AG04450 (cell line): ENCODE data around the gene AIFM3. TPM values are rescaled to one million over a fixed set of nuclear protein-coding genes. Genes with fewer than 3 reads are reported as not detected.
"Not testable (repeated sequence)": the region's sequence is repeated elsewhere in the genome, so short reads cannot be mapped to it uniquely, and the experiment has no call there.

Experiments
- CTCF ChIA-PET: fragments of 300-600, 350-600 bp; formaldehyde crosslinking; extraction: SDS; loops from one replicate; lab custom pipeline; 2022; ENCODE audit warnings: antibody characterized with exemption, inconsistent platforms; lab: Charles Lee
- POLR2A ChIA-PET: fragments of 350-600 bp; formaldehyde crosslinking; extraction: SDS; loops from one replicate; lab custom pipeline; 2021; ENCODE audit warnings: antibody characterized with exemption, inconsistent platforms; lab: Yijun Ruan, JAX
- DNase-seq: peaks from one replicate; pipeline ENCODE4 v3.0.0-alpha.2; 2011; ENCODE audit warnings: low read depth, low spot score
- H3K27ac ChIP-seq: one replicate; pipeline ENCODE4 v1.5.1; 2012; ENCODE audit warnings: low read depth, low read length, control low read depth
- H3K27me3 ChIP-seq: one replicate; pipeline ENCODE4 v1.6.0; 2012; ENCODE audit warnings: low read length; ENCODE audit not compliant: control insufficient read depth, insufficient read depth
- H3K4me3 ChIP-seq: 2 replicates; pipeline ENCODE4 v1.5.1; 2011; ENCODE audit warnings: mild to moderate bottlenecking, low read depth, low read length, control low read depth
- H3K9me3 ChIP-seq: 2 replicates; pipeline ENCODE4 v1.5.1; 2012; ENCODE audit warnings: low read length; ENCODE audit not compliant: control insufficient read depth, insufficient read depth
- polyA plus RNA-seq: library from polyadenylated mRNA; depleted of rRNA; stranded (reverse); fragments of >200 nt; gene quantifications from 2 replicates; pipeline ENCODE4 v1.2.3, GENCODE V29; 2011
- TF ChIP-seq, protein P1 (sequence below): IDR thresholded peaks from 2 replicates; pipeline ENCODE4 v1.5.1; 2011; ENCODE audit warnings: low read depth, low read length, control low read depth, inconsistent platforms

The AIFM3 gene
- polyA plus RNA-seq, 1 experiment: 0.15 TPM

DNA sequence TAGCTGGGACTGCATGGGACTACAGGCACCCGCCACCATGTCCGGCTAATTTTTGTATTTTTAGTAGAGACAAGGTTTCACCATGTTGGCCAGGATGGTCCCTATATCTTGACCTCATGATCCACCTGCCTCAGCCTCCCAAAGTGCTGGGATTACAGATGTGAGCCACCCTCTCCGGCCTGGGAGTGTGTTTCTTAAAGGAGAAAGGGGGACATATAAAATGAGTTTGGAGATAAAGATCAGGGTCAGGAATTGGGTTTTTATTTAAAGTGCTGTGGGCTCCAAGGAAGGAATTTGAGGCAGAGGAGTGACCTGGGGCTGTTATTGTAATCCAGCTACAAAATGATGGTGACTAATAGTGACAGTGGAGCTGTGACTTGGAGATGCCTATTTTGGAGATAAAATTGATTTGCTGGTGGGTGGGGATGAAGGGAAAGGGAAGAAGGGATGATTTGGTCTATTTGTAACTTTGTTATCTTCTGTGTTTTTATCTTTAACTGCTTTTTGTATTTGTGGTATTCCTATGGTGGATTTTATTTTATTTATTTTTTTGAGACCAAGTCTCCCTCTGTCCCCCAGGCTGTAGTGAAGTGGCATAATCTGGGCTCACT is 44.8 kb upstream of the AIFM3 start:
- no peaks in the 10 kb centered on the region; the same call in 1 of the 2 replicates for H3K9me3 ChIP-seq
- no peak overlapping the region for H3K4me3 ChIP-seq
- ChIA-PET POLR2A (no interaction called here), CTCF (interaction anchor here (0.8 to 1.2 kb wide), 2 partner anchors 36 to 39 kb away, joined by 3 to 5 read pairs; no protein-coding TSS in a partner anchor)
- no peaks in the 10 kb centered on the region for H3K27me3 ChIP-seq
- DNase-seq: no peak
- no peak overlapping the region for H3K27ac ChIP-seq
- TF ChIP-seq, protein P1, sequence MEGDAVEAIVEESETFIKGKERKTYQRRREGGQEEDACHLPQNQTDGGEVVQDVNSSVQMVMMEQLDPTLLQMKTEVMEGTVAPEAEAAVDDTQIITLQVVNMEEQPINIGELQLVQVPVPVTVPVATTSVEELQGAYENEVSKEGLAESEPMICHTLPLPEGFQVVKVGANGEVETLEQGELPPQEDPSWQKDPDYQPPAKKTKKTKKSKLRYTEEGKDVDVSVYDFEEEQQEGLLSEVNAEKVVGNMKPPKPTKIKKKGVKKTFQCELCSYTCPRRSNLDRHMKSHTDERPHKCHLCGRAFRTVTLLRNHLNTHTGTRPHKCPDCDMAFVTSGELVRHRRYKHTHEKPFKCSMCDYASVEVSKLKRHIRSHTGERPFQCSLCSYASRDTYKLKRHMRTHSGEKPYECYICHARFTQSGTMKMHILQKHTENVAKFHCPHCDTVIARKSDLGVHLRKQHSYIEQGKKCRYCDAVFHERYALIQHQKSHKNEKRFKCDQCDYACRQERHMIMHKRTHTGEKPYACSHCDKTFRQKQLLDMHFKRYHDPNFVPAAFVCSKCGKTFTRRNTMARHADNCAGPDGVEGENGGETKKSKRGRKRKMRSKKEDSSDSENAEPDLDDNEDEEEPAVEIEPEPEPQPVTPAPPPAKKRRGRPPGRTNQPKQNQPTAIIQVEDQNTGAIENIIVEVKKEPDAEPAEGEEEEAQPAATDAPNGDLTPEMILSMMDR: no peak

DNA sequence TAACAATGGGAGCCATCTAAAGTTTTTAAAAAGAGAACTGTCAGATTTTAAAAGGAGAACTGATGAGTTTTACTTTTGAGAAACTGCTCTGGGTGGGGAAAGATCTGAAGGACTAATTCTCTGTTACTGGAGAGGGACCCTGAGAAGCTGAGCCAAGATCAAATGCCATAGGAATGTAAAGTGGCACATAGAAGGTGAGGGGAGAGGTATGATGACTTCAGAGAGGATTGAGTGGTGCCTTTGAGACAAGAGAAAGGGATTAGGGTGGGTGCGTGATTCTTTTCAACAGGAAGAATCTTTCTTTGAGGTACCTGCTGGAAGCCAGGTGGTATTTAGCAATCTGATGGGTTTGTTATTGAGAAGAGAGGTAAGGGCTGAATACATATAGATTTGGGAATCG is 40.8 kb upstream of the AIFM3 start:
- no peaks in the 10 kb centered on the region for H3K9me3 ChIP-seq
- CTCF ChIA-PET: interaction anchor here (0.7 to 1.8 kb wide), 4 partner anchors 9 to 41 kb away, joined by 3 to 11 read pairs (median 4); no protein-coding TSS in a partner anchor
- no peak for DNase-seq
- POLR2A ChIA-PET: interaction anchor here (0.9 kb wide), 1 partner anchor 9 kb away, joined by 3 read pairs; the partner anchor contains the start of gene CRKL
- no peaks in the 10 kb centered on the region for H3K27me3 ChIP-seq
- TF ChIP-seq, protein P1: no peak
- no peak overlapping the region for H3K4me3 ChIP-seq
- no peak overlapping the region for H3K27ac ChIP-seq

DNA sequence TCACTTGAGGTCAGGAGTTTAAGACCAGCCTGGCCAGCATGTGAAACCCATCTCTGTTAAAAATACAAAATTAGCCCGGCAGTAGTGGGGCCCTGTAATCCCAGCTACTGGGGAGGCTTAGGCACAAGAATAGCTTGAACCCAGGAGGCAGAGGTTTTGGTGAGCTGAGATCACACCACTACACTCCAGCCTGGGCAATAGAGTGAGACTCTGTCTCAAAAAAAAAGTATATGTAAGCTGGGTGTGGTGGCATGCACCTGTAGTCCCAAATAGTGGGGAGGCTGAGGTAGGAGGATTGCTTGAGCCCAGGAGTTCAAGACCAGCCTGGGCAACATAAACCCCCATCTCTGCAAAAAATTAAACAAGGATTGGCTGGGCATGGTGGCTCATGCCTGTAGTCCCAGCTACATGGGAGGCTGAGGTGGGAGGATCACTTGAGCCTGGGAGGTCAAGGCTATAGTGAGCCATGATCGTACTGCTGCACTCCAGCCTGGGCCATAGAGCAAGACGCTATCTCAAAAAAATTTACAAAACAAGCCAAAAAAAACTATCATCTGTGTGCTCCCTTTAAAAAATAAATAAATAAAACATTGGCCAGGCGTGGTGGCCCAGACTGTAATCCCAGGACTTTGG is 39.0 kb upstream of the AIFM3 start:
- CTCF ChIA-PET: interaction anchor here (1.0 to 1.3 kb wide), 2 partner anchors 11 to 42 kb away, joined by 3 to 5 read pairs; partner anchors contain the start of gene CRKL
- Histone ChIP-seq H3K4me3 (no peak overlapping the region), H3K27me3 (no peaks in the 10 kb centered on the region), H3K27ac (no peak overlapping the region), H3K9me3 (no peaks in the 10 kb centered on the region)
- POLR2A ChIA-PET: interaction anchor here (0.6 kb wide), 1 partner anchor 17 kb away, joined by 4 read pairs; no protein-coding TSS in a partner anchor
- no peak for DNase-seq
- TF ChIP-seq, protein P1: no peak

DNA sequence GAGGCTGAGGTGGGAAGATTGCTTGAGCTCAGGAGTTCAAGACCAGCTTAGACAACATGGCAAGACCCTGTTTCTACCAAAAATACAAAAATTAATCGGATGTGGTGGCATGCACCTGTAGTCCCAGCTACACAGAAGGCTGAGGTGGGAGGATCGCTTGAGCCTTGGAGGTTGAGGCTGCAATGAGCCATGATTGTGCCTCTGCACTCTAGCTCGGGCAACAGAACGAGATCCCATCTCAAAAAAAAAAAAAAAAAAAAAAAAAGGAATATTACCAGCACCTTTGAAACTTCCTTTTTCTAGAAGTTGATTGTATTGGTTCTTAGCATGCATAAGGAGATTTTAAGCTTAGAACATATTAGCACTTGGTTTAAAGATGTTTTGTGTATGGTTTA is 38.5 kb upstream of the AIFM3 start:
- no peaks in the 10 kb centered on the region for H3K27me3 ChIP-seq
- ChIA-PET CTCF (interaction anchor here (1.0 to 1.3 kb wide), 2 partner anchors 11 to 43 kb away, joined by 3 to 5 read pairs; partner anchors contain the start of gene CRKL), POLR2A (interaction anchor here (0.6 kb wide), 1 partner anchor 22 kb away, joined by 3 read pairs; no protein-coding TSS in a partner anchor)
- DNase-seq: no peak
- no peaks in the 10 kb centered on the region for H3K9me3 ChIP-seq
- H3K27ac ChIP-seq: no peak overlapping the region
- no peak overlapping the region for H3K4me3 ChIP-seq
- TF ChIP-seq, protein P1: no peak

DNA sequence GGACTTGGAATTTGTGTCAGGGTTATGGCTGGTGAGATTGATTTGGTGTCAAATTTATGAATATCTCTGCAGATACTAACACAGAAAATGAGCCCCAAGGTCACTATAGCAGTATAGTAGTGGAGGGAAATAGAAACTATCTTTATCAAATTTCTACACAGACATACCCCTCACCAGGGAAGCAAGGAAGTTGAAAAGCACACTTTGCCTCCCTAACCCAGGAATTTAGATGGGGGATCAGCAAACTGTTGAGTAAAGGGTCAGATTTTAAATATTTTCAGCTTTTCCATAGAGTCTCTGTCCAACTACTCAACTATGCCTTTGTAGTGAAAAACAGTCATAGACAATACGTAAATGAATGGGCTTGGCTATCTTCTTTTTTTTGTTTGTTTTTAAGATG is 37.1 kb upstream of the AIFM3 start:
- H3K4me3 ChIP-seq: no peak overlapping the region
- ChIA-PET CTCF (no interaction called here), POLR2A (no interaction called here)
- H3K9me3 ChIP-seq: no peaks in the 10 kb centered on the region
- no peaks in the 10 kb centered on the region for H3K27me3 ChIP-seq
- DNase-seq: no peak
- TF ChIP-seq, protein P1: no peak
- H3K27ac ChIP-seq: no peak overlapping the region

DNA sequence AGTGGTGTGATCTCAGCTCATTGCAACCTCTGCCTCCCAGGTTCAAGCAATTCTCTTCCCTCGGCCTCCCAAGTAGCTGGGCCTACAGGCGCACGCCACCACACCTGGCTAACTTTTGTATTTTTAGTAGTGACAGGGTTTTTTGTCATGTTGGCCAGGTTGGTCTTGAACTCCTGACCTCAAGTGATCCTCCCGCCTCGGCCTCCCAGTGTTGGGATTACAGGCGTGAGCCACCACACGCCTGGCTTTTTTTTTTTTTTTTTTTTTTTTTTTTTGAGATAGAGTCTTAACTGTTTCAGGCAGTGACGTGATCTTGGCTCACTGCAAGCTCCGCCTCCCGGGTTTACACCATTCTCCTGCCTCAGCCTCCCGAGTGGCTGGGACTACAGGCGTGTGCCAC is 36.6 kb upstream of the AIFM3 start:
- H3K4me3 ChIP-seq, H3K27me3 ChIP-seq, POLR2A ChIA-PET, H3K9me3 ChIP-seq, DNase-seq, H3K27ac ChIP-seq: not testable (repeated sequence)
- CTCF ChIA-PET: interaction anchor here (2.2 kb wide), 1 partner anchor 45 kb away, joined by 5 read pairs; no protein-coding TSS in a partner anchor
